Prostate gland (tissue), 2 donors: ENCODE data around the gene CYSRT1. TPM values are rescaled to one million over a fixed set of nuclear protein-coding genes. Genes with fewer than 3 reads are reported as not detected.

ENCODE experiments used
- DNase-seq: peaks from one replicate; pipeline ENCODE4 v3.0.0-alpha.2; 2019; ENCODE audit warnings: low spot score
- H3K27ac ChIP-seq, 2 donors: fragments of 200-600 bp; sonication (generic); 2 replicates each; pipeline ENCODE4 v1.5.1; 2017 to 2019
- H3K27me3 ChIP-seq: fragments of 200-600 bp; sonication (generic); replicated peaks from 2 replicates; pipeline ENCODE4 v1.5.1; 2019; ENCODE audit not compliant: insufficient read depth
- H3K36me3 ChIP-seq, 2 donors: fragments of 200-600 bp; sonication (generic); 1 replicate in 1 of 2; 2 replicates in 1 of 2; pipeline versions ENCODE4 v1.5.1 to v1.8.1; 2017 to 2019
- H3K4me1 ChIP-seq: fragments of 200-600 bp; sonication (generic); replicated peaks from 2 replicates; pipeline ENCODE4 v1.5.1; 2019
- H3K4me3 ChIP-seq, 2 donors: fragments of 200-600 bp; sonication (generic); 2 replicates each; pipeline ENCODE4 v1.5.1; 2017 to 2019
- H3K9me3 ChIP-seq: fragments of 200-600 bp; sonication (generic); 2 replicates; pipeline ENCODE4 v1.5.1; 2017
- CTCF ChIP-seq, 4 experiments: fragments of 200-600 bp in 2 of 4; fragments of 450-650 bp in 2 of 4; sonication (generic) in 2 of 4; IDR thresholded peaks; 1 replicate in 3 of 4; 2 replicates in 1 of 4; pipeline ENCODE4 v1.5.1; 2016 to 2019; ENCODE audit warnings: antibody characterized with exemption in 4 of 4, mild to moderate bottlenecking in 2 of 4, moderate library complexity in 2 of 4
- POLR2A ChIP-seq: fragments of 450-650 bp; IDR thresholded peaks from one replicate; pipeline ENCODE4 v1.6.1; 2016; ENCODE audit warnings: antibody characterized with exemption, mild to moderate bottlenecking
- POLR2AphosphoS5 ChIP-seq: sonication (generic); formaldehyde crosslinking; IDR thresholded peaks from one replicate; pipeline ENCODE4 v1.6.1; 2017; ENCODE audit warnings: antibody characterized with exemption
- WGBS: methylation state at CpG from one replicate; pipeline ENCODE4 v1.1.5; 2018; 5-methylcytosine and 5-hydroxymethylcytosine counted together
- intact Hi-C: fragments of 100-400 bp; cut with DNase I; formaldehyde crosslinking; loops from one replicate; pipeline ENCODE4 v1.14.2; 2022
- total RNA-seq, 2 donors: library from RNA; depleted of rRNA; stranded (reverse); fragments of >200 nt; gene quantifications; one replicate each; pipeline ENCODE4 v1.1.0, GENCODE V29; 2016

The CYSRT1 gene
- total RNA-seq, 2 donors from 2014 or later = 2.7 to 4.9 TPM

- Histone ChIP-seq H3K27ac (no peak overlapping the region), H3K4me3 (no peak overlapping the region), H3K4me1 (peaks cover 42% of the 10 kb centered on the region), H3K27me3 (no peaks in the 10 kb centered on the region), H3K36me3 (no peaks in the 10 kb centered on the region), H3K9me3 (no peaks in the 10 kb centered on the region)
- 81% methylated on average over 8 of the region's 8 CpGs for WGBS
- DNase-seq = no peak
- intact Hi-C loops = no loop called here
- no peak for TF ChIP-seq POLR2AphosphoS5
Measured at GRCh38 chr9:137202966-137203365, 22.0 kb upstream of the CYSRT1 start.

GRCh38 chr9:137204731-137205125, 20.2 kb upstream of the CYSRT1 start:
- DNase-seq = no peak
- TF ChIP-seq CTCF (IDR thresholded peaks at IDR 0.05) = no peak
- TF ChIP-seq POLR2AphosphoS5 = no peak
- TF ChIP-seq POLR2A = no peak
- H3K4me1 ChIP-seq = peaks cover 28% of the 10 kb centered on the region
- H3K27ac ChIP-seq = peak overlapping the region; percentile 49 to 72
- H3K27me3 ChIP-seq = no peaks in the 10 kb centered on the region
- intact Hi-C loops = no loop called here
- no peaks in the 10 kb centered on the region for H3K9me3 ChIP-seq
- 17% methylated on average over 21 of the region's 21 CpGs for WGBS
- H3K36me3 ChIP-seq = no peaks in the 10 kb centered on the region
- H3K4me3 ChIP-seq = peak overlapping the region; percentile 73 to 75

GRCh38 chr9:137205126-137206069, 19.6 kb upstream of the CYSRT1 start, which contains the start of the genes NDOR1 and TMEM203:
NDOR1 (plus strand) TSS chr9:137205700; CDS start chr9:137205778, 78 bp downstream.
TMEM203 (minus strand) TSS chr9:137205648; CDS start chr9:137205414, 234 bp downstream.
- Histone ChIP-seq H3K4me1 (peaks cover 27% of the 10 kb centered on the region), H3K27ac (peak within 1 kb of the TSS; percentile 49 to 72), H3K36me3 (no peaks in the 10 kb centered on the region), H3K9me3 (no peaks in the 10 kb centered on the region), H3K27me3 (no peaks in the 10 kb centered on the region), H3K4me3 (peak within 1 kb of the TSS; percentile 73 to 75)
- TF ChIP-seq CTCF (IDR thresholded peaks at IDR 0.05) (peak in 1 of 4 experiments; percentile 13), POLR2AphosphoS5 (peak; percentile 96), POLR2A (peak; percentile 71)
- intact Hi-C loops = no loop called here
- DNase-seq = peak; percentile 87
- under 1% methylated on average over 53 of the region's 98 CpGs for WGBS

GRCh38 chr9:137206602-137207001, 18.4 kb upstream of the CYSRT1 start:
- Histone ChIP-seq H3K4me1 (peaks cover 24% of the 10 kb centered on the region), H3K27me3 (no peaks in the 10 kb centered on the region), H3K9me3 (no peaks in the 10 kb centered on the region), H3K36me3 (no peaks in the 10 kb centered on the region), H3K4me3 (peak overlapping the region in 1 of 2 donors; percentile 73), H3K27ac (no peak overlapping the region)
- TF ChIP-seq CTCF (IDR thresholded peaks at IDR 0.05) (no peak), POLR2A (no peak), POLR2AphosphoS5 (no peak)
- no peak for DNase-seq
- whole genome bisulfite sequencing = 84% methylated on average over 7 of the region's 7 CpGs
- intact Hi-C loops = no loop called here

- intact Hi-C loops = no loop called here
- no peak for DNase-seq
- TF ChIP-seq POLR2A (no peak), CTCF (IDR thresholded peaks at IDR 0.05) (no peak), POLR2AphosphoS5 (no peak)
- peaks cover 4% of the 10 kb centered on the region for H3K4me1 ChIP-seq
- no peak overlapping the region for H3K27ac ChIP-seq
- H3K9me3 ChIP-seq = no peaks in the 10 kb centered on the region
- WGBS = 80% methylated on average over 13 of the region's 13 CpGs
- H3K27me3 ChIP-seq = no peaks in the 10 kb centered on the region
- no peak overlapping the region for H3K4me3 ChIP-seq
- no peaks in the 10 kb centered on the region for H3K36me3 ChIP-seq
Measured at GRCh38 chr9:137211532-137211931, 13.4 kb upstream of the CYSRT1 start.
